Uterus (tissue), 4 donors: ENCODE measurements around the gene RAB27A. TPM values are rescaled to one million over a fixed set of nuclear protein-coding genes. Genes with fewer than 3 reads are reported as not detected.

ENCODE experiments used
- DNase-seq, 2 donors: peaks; one replicate each; pipeline ENCODE4 v3.0.0-alpha.2; 2019 to 2020
- H3K27ac ChIP-seq, 2 donors: fragments of 200-600 bp; sonication (generic); 1 replicate in 1 of 2; 2 replicates in 1 of 2; pipeline ENCODE4 v1.5.1; 2016 to 2018
- H3K27me3 ChIP-seq, 2 donors: fragments of 200-600 bp; sonication (generic); one replicate each; pipeline ENCODE4 v1.5.1; 2018 to 2019; ENCODE audit warnings: control low read depth in 1 of 2
- H3K36me3 ChIP-seq, 2 donors: fragments of 200-600 bp; sonication (generic); one replicate each; pipeline ENCODE4 v1.5.1; 2019; ENCODE audit warnings: control low read depth in 1 of 2
- H3K4me1 ChIP-seq, 2 donors: fragments of 200-600 bp; sonication (generic); one replicate each; pipeline ENCODE4 v1.5.1; 2018 to 2019; ENCODE audit warnings: control low read depth in 1 of 2
- H3K4me3 ChIP-seq, 2 donors: fragments of 200-600 bp; sonication (generic); 1 replicate in 1 of 2; 2 replicates in 1 of 2; pipeline ENCODE4 v1.5.1; 2018 to 2019; ENCODE audit warnings: mild to moderate bottlenecking in 1 of 2
- H3K9me3 ChIP-seq, 2 donors: fragments of 200-600 bp; sonication (generic); one replicate each; pipeline ENCODE4 v1.5.1; 2019; ENCODE audit warnings: control low read depth in 1 of 2
- POLR2A ChIP-seq, 2 donors: fragments of 450-650 bp; IDR thresholded peaks; one replicate each; pipeline ENCODE4 v1.6.1; 2016; ENCODE audit warnings: antibody characterized with exemption in 2 of 2, mild to moderate bottlenecking in 1 of 2, moderate library complexity in 1 of 2
- intact Hi-C: fragments of 100-400 bp; cut with DNase I; formaldehyde crosslinking; loops from one replicate; pipeline ENCODE4 v1.15.1; 2023; ENCODE audit warnings: low total_unique reads
- total RNA-seq, 4 donors: library from RNA; depleted of rRNA in 3 of 4; stranded (reverse); fragments of >200 nt in 3 of 4; gene quantifications; one replicate each; pipeline versions ENCODE4 v1.1.0 to v1.2.4, GENCODE V29; 2014 to 2023
- TF ChIP-seq, protein P1 (sequence below), 4 experiments: fragments of 200-600 bp in 2 of 4; fragments of 450-650 bp in 2 of 4; sonication (generic) in 2 of 4; IDR thresholded peaks; one replicate each; pipeline ENCODE4 v1.5.1; 2016 to 2019; ENCODE audit warnings: antibody characterized with exemption in 4 of 4, mild to moderate bottlenecking in 2 of 4, moderate library complexity in 1 of 4
- donor health status: DM: yes; HTN: yes; CAD: no.

Gene RAB27A
- total RNA-seq, 4 donors from 2014 or later: 6.4 to 32.9 (median 16.5) TPM

DNA sequence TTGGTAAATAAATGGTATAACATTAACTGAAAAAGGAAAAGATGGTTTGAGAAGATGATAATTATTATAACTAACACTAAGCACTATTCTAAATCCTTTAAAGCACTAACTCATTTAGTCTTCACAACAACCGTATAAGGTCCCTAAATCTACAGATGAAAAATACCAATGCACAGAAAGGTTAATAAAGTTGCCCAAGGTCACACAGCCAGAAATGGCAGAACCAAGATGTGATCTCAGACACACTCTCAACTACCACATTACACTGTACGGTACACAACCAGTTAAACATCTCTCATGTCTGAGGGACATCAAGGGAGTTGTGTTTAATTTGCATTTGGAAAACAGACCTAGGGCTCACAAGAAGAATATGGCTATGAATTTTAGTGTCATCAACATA is 23.1 kb downstream of the RAB27A start:
- no peak overlapping the region for H3K4me3 ChIP-seq
- H3K9me3 ChIP-seq: no peaks in the 10 kb centered on the region
- H3K27me3 ChIP-seq: no peaks in the 10 kb centered on the region
- no peaks in the 10 kb centered on the region for H3K4me1 ChIP-seq
- no peaks in the 10 kb centered on the region for H3K36me3 ChIP-seq
- no peak for DNase-seq
- intact Hi-C loops: no loop called here
- no peak for TF ChIP-seq POLR2A (IDR thresholded peaks at IDR 0.05)
- TF ChIP-seq, protein P1, sequence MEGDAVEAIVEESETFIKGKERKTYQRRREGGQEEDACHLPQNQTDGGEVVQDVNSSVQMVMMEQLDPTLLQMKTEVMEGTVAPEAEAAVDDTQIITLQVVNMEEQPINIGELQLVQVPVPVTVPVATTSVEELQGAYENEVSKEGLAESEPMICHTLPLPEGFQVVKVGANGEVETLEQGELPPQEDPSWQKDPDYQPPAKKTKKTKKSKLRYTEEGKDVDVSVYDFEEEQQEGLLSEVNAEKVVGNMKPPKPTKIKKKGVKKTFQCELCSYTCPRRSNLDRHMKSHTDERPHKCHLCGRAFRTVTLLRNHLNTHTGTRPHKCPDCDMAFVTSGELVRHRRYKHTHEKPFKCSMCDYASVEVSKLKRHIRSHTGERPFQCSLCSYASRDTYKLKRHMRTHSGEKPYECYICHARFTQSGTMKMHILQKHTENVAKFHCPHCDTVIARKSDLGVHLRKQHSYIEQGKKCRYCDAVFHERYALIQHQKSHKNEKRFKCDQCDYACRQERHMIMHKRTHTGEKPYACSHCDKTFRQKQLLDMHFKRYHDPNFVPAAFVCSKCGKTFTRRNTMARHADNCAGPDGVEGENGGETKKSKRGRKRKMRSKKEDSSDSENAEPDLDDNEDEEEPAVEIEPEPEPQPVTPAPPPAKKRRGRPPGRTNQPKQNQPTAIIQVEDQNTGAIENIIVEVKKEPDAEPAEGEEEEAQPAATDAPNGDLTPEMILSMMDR (IDR thresholded peaks at IDR 0.05): no peak
- H3K27ac ChIP-seq: no peak overlapping the region

DNA sequence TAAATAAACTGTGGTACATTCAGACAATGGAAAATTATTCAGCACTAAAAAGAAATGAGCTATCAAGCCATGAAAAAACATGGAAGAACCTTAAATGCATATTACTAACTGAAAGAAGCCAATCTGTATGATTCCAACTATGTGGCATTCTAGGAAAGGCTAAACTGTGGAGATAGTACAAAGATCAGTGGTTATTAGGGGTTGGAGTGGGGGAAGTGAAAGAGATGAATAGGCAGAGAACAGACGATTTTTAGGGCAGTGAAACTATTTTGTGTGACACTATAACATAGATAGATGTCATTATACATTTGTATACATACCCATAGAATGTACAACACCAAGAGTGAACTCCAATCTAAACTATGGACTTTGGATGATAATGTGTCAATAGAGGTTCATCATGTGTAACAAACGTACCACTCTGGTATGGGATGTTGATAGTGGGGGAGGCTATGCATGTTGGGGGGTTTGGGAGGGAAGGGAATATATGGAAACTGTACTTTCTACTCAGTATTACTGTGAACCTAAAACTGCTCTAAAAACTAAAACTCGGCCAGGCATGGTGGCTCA is 29.0 kb downstream of the RAB27A start:
- Histone ChIP-seq H3K36me3 (no peaks in the 10 kb centered on the region), H3K27me3 (no peaks in the 10 kb centered on the region), H3K4me3 (no peak overlapping the region), H3K4me1 (no peaks in the 10 kb centered on the region), H3K9me3 (no peaks in the 10 kb centered on the region), H3K27ac (no peak overlapping the region)
- DNase-seq: no peak
- intact Hi-C loops: no loop called here
- TF ChIP-seq, protein P1 (IDR thresholded peaks at IDR 0.05): no peak
- TF ChIP-seq POLR2A (IDR thresholded peaks at IDR 0.05): no peak

DNA sequence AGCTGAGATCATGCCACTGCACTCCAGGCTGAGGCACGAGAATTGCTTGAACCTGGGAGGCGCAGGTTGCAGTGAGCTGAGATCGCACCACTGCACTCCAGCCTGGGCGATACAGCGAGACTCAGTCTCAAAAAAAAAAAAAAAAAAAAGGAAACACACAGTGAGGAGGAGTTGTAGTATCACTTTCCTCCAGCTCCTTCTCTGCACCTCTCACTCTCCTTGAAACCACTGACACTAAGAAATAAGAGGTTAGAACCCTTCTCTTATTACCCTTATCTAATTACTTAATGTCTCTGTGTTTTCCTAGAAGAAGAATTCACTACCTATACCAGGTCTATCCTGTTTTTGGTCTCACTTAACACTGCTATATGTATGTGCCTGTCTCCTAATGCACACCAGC is 31.7 kb downstream of the RAB27A start:
- TF ChIP-seq, protein P1 (IDR thresholded peaks at IDR 0.05): no peak
- TF ChIP-seq POLR2A (IDR thresholded peaks at IDR 0.05): no peak
- no peaks in the 10 kb centered on the region for H3K4me1 ChIP-seq
- no peak overlapping the region for H3K4me3 ChIP-seq
- no peak for DNase-seq
- no peaks in the 10 kb centered on the region for H3K9me3 ChIP-seq
- no peak overlapping the region for H3K27ac ChIP-seq
- intact Hi-C loops: no loop called here
- H3K36me3 ChIP-seq: no peaks in the 10 kb centered on the region
- no peaks in the 10 kb centered on the region for H3K27me3 ChIP-seq

DNA sequence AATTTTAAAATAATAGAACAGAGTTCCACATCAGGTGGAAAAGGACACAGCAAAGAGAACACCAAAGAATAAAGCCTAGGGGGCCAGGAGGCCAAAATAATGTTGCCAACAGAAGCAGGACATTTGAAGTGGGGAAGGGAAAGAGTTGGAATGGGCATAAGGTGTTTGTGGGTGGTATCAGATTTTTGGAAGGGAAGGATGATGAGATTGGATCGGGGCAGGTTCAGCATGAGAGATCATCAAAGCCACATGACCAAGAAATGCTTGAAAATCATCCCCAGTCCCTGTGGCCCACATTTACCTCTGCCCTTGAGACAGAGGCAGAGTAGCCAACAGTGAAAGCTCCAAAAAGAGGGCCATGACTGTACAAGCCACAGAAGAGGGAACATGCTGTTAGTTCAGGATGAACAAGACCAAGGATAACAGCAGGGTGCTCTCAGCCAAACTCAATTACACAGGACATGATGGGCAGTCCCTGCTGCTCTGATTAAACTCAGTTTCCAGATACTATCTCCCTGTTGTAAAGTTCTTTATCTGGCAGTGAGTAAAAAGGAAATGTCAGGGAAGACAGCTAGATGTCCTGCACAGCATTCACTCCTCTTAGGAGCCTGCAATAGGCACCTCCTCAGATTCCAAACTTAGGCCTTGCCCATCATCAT is 32.5 kb downstream of the RAB27A start:
- TF ChIP-seq POLR2A (IDR thresholded peaks at IDR 0.05): no peak
- TF ChIP-seq, protein P1 (IDR thresholded peaks at IDR 0.05): no peak
- intact Hi-C loops: no loop called here
- H3K27me3 ChIP-seq: no peaks in the 10 kb centered on the region

DNA sequence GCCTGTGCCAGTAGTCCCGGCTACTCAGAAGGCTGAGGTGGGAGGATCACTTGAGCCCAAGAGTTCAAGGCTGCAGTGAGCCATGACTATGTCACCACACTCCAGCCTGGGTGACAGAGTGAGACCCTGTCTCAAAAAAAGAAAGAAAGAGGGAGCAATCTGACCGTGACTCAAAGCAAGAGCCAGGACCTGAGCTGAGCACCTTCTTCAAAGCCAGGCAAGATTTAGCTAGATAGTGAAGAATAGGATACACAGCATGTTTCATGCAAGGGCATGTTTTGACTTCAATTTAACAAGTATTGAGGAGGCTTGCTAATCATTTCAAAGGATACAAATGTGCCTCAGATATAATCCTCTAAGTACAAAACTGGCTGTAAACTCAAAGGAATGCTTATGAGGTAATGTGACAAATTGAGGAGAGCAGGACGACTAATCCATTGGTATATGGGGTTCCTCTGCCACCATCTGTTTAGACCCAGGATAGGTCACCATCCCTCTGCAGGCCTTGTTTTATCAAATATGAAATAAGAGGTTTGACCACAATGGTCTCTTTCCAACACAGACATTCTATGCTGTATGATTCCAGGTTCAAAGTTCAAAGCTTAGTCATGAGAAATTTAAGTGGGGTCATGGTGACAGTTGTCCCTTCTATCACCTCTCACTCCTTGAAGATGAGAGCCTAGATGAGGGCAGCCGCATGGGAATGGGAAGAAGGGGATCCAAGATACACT is 33.2 kb downstream of the RAB27A start:
- Histone ChIP-seq H3K4me1 (no peaks in the 10 kb centered on the region), H3K27me3 (no peaks in the 10 kb centered on the region), H3K9me3 (no peaks in the 10 kb centered on the region), H3K36me3 (no peaks in the 10 kb centered on the region), H3K4me3 (no peak overlapping the region), H3K27ac (no peak overlapping the region)
- TF ChIP-seq, protein P1 (IDR thresholded peaks at IDR 0.05): no peak
- no peak for TF ChIP-seq POLR2A (IDR thresholded peaks at IDR 0.05)
- DNase-seq: no peak
- intact Hi-C loops: no loop called here

More for the DNA sequence above, 32.5 kb downstream of the RAB27A start:
- Histone ChIP-seq H3K4me1 (no peaks in the 10 kb centered on the region), H3K9me3 (no peaks in the 10 kb centered on the region), H3K27ac (no peak overlapping the region), H3K36me3 (no peaks in the 10 kb centered on the region), H3K4me3 (no peak overlapping the region)
- DNase-seq: no peak
